SKM-1 treated with dmso at 0.1 percent for 144 hours (cell line): Measurements from ENCODE around the gene PARP12.

Source experiments
- DNase-seq: peaks from one replicate; lab custom pipeline; 2025; ENCODE audit not compliant: unreplicated experiment; lab: John Stamatoyannopoulos, UW

The PARP12 gene

DNA sequence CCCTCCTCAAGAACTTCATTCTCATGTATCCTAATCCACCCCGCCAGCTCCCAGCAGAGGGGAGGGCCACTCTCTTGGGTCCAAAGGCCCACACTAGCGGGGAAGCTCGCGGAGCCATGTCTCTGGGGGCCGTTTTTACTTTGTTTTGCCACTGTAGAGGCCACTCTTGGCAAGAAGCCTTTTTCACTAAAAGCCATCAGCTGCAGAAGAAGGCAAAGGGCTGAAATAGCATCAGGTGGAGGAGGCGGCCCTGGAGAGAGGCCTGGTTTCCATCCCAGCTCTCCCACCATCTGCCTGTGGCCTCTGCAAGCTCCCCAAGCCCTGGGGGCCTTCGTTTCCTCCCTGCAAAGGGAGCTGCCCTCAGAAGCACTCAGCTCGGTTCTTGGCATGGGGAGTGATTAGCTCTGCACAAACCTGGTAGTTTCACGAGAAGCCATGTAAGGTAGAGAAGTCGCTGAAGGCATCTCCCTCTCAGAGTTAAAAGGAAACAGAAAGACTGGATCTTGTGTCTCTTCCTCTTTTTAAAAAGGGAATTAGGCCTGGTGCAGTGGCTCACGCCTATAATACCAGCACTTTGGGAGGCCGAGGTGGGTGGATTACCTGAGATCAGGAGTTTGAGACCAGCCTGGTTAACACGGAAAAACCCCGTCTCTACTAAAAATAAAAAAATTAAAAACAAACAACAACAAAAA is 70.3 kb downstream of the PARP12 start:
- DNase-seq, result peak; percentile 22

DNA sequence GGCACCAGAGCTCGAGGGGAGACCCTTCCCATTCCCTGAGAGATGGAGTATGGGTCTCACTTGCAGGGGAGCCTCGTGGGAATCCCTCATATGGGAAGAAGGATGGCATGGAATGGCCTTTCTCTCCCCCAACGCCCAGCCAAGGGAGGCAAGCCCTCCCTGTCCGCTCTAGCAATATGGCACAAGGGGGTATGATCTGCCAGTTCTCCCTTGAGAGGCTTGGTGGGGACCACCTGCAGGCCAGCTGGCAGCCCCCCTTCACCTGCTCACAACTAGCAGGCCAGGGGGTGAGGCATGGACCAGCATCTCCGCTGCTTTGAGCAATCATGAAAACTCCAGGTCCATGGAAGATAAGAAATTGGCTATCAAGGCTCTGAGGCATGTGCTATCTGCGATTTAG is 70.8 kb downstream of the PARP12 start:
- DNase-seq, result no peak

DNA sequence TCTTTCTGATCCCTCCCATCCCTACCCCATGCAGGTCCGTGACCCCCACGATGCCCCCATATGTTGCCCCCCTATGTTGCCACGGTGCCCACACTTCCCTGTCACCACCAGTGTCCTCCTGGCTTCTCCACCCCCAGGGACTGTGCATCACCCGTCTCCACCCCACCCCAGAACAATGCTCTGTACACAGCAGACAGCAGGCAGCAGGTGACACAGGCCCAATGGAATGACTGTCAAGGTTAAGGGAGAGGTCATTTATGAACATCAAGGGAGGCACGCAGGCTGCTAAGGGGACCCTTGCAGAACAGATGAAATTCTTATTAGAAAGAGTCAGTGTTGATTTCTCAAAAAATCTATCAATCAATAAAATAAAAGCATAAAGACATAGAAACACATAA is 71.5 kb downstream of the PARP12 start:
- no peak for DNase-seq

DNA sequence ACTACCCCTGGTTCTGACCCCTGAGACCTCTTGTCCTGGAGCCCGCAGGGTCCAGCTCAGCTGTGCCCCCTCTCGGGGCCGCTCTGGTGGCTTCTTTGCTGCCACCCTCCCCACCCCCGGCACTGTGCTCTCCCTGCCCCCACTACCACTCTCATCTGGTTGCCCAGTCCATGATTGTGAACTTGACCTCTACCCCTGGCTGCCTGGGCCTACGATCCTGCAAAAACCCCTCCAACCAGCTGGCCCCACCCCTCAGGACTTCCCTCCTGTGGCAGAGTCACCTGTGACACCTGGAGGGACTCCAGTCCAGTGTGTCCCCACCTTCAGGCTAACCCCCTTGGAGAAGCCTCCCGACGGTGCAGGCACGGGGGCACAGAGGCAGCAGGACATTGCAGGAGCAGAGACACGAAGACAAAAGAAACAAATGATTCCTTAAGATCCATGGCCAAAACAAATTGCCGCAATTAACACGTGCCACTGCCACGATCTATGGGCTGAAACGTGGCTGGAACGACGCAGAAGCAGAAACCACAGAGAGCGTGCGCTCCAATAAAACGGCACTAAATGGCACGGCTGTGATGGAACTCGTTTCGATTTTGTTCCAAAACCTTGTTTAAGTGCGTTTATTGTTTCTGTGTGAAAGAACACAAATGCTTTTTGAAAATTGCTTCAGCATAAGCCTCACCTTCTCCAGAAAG is 72.0 kb downstream of the PARP12 start:
- no peak for DNase-seq

DNA sequence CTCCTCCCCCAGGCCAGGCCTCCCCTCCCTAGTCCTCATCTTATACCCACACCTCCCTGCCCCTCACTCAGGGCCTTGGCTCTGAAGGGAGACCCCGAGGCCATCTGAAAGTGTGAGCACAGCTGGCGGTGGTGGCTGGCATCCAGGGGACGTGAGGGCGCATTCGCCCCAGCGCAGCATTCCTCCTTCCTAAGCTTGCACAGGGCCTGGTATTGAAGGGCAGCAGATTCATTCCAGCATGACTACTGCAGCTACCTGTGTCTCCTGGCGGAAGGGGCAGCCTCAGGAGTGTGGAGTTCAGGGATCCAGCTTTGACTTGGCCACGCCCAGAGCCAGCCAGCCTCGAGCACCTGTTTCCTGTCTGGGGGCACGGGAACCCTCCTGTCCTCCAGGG is 72.6 kb downstream of the PARP12 start:
- no peak for DNase-seq

DNA sequence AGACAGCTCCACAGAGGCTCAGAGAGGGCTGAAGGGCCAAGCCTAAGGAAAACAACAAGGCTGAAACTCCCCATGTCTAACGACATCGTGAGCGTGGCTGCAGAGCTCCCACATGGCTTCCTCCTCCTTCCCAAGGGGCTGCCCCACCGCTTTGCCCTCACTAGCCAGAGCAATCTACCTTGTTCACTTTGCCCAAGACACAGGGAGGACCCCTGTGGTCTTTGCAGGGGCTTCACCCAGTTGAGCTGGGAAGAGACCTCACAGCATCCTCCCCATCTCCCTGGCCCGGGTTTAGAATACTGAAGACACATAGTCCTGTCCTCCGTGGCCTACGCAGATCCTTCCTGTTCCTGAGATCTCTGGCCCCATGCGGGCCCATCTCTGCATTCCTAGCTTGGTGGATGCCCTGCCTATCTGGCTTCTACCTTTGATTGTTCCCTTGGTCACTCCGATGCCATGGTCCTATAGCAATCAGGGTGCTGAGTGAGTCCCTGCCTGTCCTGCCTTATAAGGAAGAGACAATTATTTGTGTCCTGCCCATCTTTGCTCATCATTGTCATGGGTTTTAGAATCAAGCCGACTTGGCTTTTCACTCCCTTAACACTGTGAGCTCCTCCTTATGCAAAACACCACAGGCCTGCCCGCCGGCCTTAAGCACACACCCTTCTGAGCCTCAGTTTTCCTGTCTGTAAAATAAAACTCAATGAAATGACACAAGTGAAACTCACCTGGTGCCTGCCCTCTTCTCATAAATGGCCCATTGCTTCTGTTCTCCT is 73.2 kb downstream of the PARP12 start:
- DNase-seq, result no peak

DNA sequence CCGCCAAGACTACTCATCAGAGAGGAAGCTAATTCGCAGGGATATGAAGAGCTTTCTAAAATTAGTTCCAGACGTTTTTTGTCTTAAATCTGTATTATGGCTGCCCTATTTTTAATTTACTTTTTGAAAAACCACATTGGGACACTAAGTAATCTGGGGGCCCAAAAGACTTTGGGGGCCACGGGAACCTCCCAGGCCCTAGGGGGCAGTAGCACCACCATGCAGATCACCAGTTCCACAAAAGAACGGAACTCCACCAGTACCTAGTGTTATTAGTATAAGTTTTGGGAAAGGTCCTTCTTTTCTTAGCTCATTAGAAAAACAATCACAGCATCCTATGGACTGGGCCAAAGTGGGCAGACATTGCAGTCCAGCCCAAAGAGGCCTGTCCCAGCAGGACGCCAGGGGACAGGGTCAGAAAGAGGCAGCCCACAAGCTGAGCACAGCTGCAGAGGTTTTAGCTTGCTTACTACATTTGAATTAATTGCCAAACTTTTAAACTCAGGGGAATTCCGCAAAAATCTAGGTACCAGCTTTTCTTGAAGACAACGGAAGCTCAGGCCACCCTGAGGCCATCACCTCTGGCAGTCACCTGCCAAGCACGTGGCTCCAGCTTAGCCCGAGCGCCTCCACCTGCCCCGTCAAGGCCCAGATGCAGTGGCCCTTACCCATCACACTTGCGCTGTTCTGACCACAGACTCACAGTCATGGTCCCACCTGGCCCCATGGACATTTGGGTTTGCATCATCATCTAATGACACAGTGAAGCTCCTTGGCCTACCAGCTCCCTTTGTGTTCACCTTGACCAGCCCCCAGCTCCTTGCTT is 74.8 kb downstream of the PARP12 start:
- DNase-seq, result no peak

DNA sequence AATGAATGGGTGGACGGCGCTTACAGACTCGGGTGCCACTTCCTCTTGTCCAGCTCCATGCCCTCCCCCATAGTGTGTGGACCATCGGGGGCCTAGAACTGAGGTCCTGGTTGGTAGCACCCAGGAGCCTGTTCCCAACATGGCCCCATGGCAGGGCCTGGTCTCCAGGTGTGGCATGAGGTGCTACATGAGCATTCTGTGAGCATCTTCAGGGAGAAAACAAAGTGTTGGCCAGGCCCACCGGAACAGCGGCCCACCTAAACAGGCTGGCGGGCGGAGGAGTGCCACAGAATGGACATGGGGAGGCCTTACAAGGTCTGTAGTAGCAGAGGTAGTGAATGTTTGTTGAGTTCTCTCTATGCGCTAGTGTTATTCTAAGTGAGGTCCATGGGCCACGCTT is 76.9 kb downstream of the PARP12 start:
- DNase-seq, result no peak

DNA sequence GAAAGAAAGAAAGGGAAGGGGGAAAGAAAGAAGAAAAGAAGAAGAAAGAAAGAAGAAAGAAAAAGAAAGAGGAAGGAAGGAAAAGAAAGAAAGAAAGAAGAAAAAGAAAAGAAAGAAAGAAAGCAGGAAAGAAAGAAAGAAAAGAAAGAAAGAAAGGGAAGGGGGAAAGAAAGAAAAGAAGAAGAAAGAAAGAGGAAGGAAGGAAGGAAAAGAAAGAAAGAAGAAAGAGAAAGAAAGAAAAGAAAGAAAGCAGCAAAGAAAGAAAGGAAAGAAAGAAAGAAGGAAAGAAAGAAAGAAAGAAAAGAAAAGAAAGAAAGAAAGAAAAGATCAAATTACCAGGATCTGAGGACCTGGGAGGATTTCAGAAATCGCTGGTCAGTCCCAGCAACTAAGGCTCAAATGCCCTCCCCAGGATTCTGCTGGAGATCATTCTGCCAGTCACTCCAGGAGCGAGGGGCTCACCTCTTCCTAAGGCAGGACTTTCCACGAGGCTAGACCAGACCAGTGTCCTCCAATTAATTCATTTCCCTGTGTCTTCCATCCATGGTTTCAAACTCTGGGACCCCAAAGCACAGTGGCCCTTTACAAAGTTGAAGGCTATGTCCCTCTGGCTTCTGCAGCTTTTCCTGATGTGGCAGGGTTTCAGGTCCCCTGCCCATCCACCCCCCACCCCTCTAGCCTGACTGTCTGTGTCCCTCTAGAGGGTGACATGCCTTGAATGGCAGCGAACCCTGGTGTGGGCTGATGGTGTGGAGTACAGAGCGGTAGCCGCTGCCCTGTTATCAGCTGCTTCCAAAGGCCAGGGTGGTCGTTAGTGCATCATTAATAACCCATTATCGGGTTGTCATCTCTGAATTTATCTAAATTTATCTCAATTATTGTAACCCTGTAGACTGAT is 77.9 kb downstream of the PARP12 start:
- DNase-seq, result no peak

DNA sequence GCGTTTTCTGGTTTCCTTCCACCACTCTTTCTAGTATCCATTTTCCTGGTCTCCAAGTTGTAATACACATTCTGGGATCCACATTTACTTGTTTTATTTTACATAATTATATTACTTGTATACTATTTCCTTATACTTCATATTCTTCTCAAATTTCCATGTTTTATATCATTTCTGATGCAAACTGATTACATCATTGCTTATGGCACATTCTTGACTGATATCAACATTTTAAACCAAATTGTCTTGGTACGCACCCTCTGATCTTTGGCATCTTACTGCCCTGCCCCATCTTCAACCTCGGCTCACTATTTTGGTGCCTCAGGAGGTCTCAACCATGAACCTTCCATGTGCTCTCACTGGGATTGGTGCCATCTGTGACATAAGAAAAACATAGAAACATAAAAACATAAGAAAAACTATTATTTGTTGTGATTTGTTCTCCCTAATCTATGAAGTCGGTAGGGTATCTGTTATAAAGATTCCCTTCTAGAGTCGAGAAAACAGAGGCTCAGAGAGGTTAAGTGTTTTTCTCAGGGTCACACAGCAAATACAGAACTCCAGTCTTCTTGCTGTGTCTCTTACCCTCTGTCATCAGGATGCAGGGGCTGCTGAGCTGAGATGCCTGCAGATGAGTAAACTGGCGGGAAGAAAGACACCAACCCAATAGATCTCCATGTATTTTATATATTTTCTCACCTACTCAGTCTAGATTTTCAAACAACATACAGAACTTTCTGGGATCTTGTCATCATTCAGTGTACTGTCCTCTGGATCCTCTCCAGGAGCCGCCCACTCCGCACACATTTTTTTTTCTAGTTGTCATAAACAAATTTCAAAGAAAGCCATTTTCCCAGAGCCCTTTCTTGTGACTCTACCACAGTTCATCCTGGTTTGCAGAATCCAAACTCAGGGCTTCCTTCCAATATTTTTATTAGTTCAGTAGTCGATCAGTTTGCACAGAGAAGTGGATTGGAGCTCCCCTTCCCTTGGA is 79.5 kb downstream of the PARP12 start:
- DNase-seq, result no peak

DNA sequence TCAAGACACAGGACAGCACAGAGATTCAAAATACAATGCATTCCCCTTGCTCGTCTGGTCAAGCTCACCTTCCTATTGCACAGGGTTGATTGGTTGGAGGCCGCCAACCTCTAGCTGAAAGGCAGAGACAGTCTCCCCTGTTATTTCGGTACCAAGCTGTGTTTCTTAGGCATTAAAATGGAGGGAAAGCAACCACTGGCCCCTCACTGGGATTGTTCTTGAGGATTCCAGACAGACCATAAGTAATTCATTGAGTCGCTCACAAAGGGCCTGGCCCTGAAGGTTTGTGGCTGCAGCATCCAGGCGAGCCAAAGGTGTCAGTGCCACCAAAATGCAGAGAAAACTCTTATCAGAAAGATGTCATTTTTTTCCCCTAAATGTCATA is 81.2 kb downstream of the PARP12 start:
- DNase-seq, result no peak

DNA sequence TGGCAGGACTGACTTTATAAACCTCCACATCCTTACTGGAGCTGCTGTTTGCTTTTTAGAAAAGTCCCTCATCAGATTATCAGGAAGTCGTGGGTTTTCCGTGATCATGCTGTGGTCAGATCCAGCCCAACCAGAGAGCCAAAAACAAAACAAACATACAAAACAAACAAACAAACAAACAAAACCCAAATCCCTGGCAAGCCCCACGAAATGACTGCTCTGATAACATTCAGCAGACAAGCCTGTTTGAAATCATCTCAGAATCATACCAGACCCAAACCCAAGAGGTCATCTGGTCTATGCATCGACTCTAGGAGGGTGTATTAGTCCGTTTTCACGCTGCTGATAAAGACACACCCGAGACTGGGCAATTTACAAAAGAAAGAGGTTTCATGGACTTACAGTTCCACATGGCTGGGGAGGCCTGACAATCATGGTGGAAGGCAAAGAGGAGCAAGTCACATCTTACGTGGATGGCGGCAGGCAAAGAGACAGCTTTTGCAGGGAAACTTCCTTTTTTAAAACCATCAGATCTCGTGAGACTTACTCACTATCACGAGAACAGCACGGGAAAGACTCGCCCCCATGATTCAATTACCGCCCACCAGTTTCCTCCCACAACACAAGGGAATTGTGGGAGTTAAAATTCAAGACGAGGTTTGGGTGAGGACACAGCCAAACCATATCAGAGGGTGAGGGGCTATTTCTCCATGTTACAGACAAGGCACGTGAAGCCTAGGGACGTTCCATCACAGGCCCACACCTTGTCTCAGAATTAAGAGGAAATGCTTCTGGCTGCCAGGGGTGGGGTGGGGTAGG is 85.7 kb downstream of the PARP12 start:
- no peak for DNase-seq

DNA sequence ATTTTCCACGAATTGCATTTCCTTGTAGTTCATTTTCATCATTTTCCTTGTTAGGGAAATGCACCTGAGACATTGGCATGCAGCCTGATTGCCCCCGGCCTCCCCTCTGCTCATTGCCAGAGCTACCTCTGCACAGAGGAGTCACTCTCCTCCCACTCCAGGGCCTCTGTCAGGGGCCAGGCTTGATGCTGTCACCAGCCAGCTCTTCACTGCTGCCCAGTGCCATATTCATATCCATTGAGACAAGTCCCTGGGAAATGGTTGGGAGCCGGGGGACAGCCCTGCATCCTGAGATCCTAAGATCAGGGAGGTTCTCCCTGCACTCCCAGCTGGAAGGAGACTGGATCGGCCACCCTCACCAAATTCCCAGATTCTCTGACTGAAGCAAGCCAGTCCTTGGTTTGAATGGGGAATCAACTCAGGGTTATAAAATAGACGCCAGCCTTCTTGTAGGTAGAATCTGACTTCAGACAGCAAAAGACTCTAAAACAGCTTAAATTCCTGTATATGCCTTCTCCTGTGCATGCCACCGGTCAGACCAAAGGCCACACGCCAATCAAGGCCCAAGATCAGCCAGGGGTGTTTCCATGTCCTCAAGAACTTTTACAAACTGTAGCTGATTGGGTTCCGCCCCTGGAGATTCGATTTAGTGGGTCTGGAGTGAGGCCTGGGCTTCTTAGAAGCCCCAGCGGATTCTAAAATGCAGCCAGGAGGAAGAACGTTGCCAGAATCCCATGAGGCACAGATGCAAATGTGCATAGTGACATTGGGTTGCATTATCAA is 86.5 kb downstream of the PARP12 start:
- no peak for DNase-seq

DNA sequence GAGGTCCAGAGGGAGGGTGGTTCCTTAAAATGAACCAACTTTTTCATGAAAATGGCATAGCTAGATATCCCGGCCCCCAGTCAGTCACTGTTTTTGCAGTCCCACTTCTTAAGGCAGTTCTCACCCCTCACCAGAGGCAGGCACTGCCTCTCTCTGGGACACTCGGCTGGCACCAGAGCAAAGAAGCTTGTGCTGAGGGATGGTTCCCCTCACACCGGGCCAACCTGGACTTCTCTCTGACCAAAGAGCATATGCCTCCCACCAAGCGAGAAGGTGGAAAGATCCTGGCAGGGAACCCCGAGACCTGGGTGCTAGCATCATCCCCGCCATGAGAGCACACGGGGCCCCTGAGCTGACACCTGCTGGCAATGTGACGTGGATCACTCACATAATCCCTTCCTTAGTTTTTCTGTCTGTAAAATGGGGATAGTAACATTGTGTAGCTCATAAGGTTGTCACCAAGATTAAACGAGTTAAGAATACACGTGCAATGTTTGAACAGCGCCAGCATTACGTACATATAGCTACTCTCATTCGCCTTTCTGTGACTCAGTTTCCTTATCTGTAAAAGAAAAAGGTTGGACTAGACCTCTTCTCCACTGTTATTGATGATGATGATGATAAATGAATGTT is 88.5 kb downstream of the PARP12 start:
- DNase-seq, result no peak
